22Rv1 (cell line): ENCODE data around the gene MDM4.

Experiments
- H3K27ac ChIP-seq: fragments of 450-650 bp; 2 replicates; pipeline ENCODE4 v1.5.1; 2017
- ZFX ChIP-seq: fragments of 450-650 bp; IDR thresholded peaks from 2 replicates; pipeline ENCODE4 v1.6.1; 2017; ENCODE audit warnings: antibody characterized with exemption, borderline replicate concordance
- TF ChIP-seq, protein P1 (sequence below): fragments of 450-650 bp; IDR thresholded peaks from 2 replicates; pipeline ENCODE4 v1.5.1; 2017; ENCODE audit warnings: mild to moderate bottlenecking

The MDM4 gene

GRCh38 chr1:204602111-204602579 lies 85.9 kb downstream of the MDM4 start:
- H3K27ac ChIP-seq = no peak overlapping the region
- TF ChIP-seq, protein P1, sequence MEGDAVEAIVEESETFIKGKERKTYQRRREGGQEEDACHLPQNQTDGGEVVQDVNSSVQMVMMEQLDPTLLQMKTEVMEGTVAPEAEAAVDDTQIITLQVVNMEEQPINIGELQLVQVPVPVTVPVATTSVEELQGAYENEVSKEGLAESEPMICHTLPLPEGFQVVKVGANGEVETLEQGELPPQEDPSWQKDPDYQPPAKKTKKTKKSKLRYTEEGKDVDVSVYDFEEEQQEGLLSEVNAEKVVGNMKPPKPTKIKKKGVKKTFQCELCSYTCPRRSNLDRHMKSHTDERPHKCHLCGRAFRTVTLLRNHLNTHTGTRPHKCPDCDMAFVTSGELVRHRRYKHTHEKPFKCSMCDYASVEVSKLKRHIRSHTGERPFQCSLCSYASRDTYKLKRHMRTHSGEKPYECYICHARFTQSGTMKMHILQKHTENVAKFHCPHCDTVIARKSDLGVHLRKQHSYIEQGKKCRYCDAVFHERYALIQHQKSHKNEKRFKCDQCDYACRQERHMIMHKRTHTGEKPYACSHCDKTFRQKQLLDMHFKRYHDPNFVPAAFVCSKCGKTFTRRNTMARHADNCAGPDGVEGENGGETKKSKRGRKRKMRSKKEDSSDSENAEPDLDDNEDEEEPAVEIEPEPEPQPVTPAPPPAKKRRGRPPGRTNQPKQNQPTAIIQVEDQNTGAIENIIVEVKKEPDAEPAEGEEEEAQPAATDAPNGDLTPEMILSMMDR = no peak
- TF ChIP-seq ZFX = no peak

DNA sequence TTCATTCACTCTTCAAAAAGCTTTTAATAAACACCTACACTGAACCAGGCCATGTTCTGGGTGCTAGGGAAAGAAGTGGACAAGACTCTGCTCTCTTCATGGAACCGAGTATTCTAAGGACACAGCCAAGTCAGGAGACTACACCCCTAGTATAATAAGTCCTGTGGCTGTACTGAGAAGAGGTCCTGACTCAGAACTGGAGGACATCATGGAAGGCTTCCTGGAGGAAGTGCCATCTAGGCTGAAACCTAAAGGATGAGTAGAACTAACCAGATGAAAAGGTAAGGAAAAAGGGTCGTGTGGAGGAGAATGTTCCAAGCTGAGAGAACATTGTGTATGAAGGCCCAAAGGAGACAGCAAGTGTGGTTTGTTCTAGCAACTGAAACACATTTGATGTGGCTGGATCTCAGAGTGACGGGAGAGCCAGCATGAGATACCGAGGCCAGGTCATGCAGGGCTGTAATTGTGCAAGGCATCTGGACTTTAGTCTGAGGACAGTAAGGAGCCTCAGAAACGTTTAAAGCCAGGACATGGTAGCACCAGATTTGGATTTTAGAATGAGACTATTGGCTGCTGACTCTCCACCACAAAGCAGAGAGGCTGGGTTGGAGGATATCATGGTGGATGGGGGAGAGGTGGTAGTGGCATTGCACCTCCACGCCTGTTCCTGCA lies 86.8 kb downstream of the MDM4 start:
- H3K27ac ChIP-seq = no peak overlapping the region
- TF ChIP-seq, protein P1 = no peak
- no peak for TF ChIP-seq ZFX

DNA sequence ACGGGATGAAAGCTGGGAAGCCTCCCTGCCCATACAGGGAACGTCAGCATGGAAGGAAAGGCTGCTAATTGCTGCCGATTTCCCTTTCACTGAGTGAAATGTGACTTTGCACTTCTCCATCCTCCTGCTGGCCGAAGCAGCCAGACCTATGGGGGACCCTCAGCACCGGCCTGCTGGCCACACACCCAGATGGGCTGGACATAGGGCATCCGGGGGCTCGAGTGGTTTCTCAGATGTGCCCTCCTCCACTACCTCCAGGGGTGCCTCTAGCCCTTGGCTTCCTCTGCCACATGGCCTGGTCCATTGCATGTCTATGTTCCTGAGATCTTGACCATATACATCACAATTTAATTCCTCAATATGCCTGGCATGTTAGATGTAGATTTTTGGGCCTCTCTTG lies 89.6 kb downstream of the MDM4 start:
- no peak for TF ChIP-seq ZFX
- TF ChIP-seq, protein P1 = no peak
- no peak overlapping the region for H3K27ac ChIP-seq
